ENCODE measurements around the gene GOLGA6B.
"Not testable (repeated sequence)": the region's sequence is repeated elsewhere in the genome, so short reads cannot be mapped to it uniquely, and the experiment has no call there.

The GOLGA6B gene

GRCh38 chr15:72665706-72666105 lies 11.2 kb downstream of the GOLGA6B start:
- DNase-seq (ENCODE audit: low read depth in 1 of 2, low spot score in 1 of 2): not testable (repeated sequence)

- not testable (repeated sequence) for DNase-seq (ENCODE audit: low read depth in 1 of 2, low spot score in 1 of 2)
Measured at GRCh38 chr15:72669803-72670202, 15.3 kb downstream of the GOLGA6B start.

GRCh38 chr15:72670656-72671352 lies 16.3 kb downstream of the GOLGA6B start:
- peak; percentile 43 to 47 for DNase-seq (ENCODE audit: low read depth in 1 of 2, low spot score in 1 of 2)

GRCh38 chr15:72671525-72671924 lies 17.0 kb downstream of the GOLGA6B start:
- no peak for DNase-seq (ENCODE audit: low read depth in 1 of 2, low spot score in 1 of 2)

- DNase-seq (ENCODE audit: low read depth in 1 of 2, low spot score in 1 of 2): no peak
Measured at GRCh38 chr15:72676838-72677237, 22.3 kb downstream of the GOLGA6B start.

GRCh38 chr15:72680931-72681330 lies 26.4 kb downstream of the GOLGA6B start:
- no peak for DNase-seq (ENCODE audit: low read depth in 1 of 2, low spot score in 1 of 2)

GRCh38 chr15:72682772-72683171 lies 28.3 kb downstream of the GOLGA6B start:
- no peak for DNase-seq (ENCODE audit: low read depth in 1 of 2, low spot score in 1 of 2)

GRCh38 chr15:72685301-72685924 lies 30.9 kb downstream of the GOLGA6B start:
- DNase-seq (ENCODE audit: low read depth in 1 of 2, low spot score in 1 of 2): no peak

GRCh38 chr15:72685925-72686794 lies 31.7 kb downstream of the GOLGA6B start, which contains the start of the genes BBS4 and HIGD2B:
Gene BBS4 (plus strand): TSS chr15:72686207. CDS start chr15:72686228, 21 bp downstream.
Gene HIGD2B (minus strand): TSS chr15:72686182. CDS start chr15:72676374, 9,808 bp downstream.
- peak; percentile 64 to 71 for DNase-seq (ENCODE audit: low read depth in 1 of 2, low spot score in 1 of 2)

GRCh38 chr15:72688697-72689096 lies 34.2 kb downstream of the GOLGA6B start:
- no peak for DNase-seq (ENCODE audit: low read depth in 1 of 2, low spot score in 1 of 2)

GRCh38 chr15:72690938-72691337 lies 36.4 kb downstream of the GOLGA6B start:
- no peak for DNase-seq (ENCODE audit: low read depth in 1 of 2, low spot score in 1 of 2)

- DNase-seq (ENCODE audit: low read depth in 1 of 2, low spot score in 1 of 2): no peak
Measured at GRCh38 chr15:72698938-72699337, 44.4 kb downstream of the GOLGA6B start.

- DNase-seq (ENCODE audit: low read depth in 1 of 2, low spot score in 1 of 2): no peak
Measured at GRCh38 chr15:72700076-72700475, 45.6 kb downstream of the GOLGA6B start.

- DNase-seq (ENCODE audit: low read depth in 1 of 2, low spot score in 1 of 2): no peak
Measured at GRCh38 chr15:72706266-72706665, 51.8 kb downstream of the GOLGA6B start.

- DNase-seq (ENCODE audit: low read depth in 1 of 2, low spot score in 1 of 2): not testable (repeated sequence)
Measured at GRCh38 chr15:72708551-72709303, 54.2 kb downstream of the GOLGA6B start.

All from stimulated activated CD4-positive, alpha-beta T cell treated with anti-CD3 and anti-CD28 coated beads, Interleukin-15, amount 100 ng/mL, for 1 hour (primary cell).